Measurements from ENCODE around the gene BUB1.
A peak's percentile ranks its signal among the peaks of the same experiment; 100 is the strongest.

Gene BUB1

GRCh38 chr2:110679337-110679707 lies 1.5 kb upstream of the BUB1 start:
- H3K36me3 ChIP-seq (ENCODE audit: insufficient read depth, insufficient read length, low read length): peaks cover 17% of the 10 kb centered on the region
- no peak overlapping the region for H3K4me3 ChIP-seq (ENCODE audit: insufficient read length, low read depth)
- H3K4me1 ChIP-seq (ENCODE audit: insufficient read depth, insufficient read length): peaks cover 5% of the 10 kb centered on the region
- H3K9ac ChIP-seq (ENCODE audit: insufficient read length, low read depth): no peak overlapping the region
- no peak for DNase-seq (ENCODE audit: low read depth, low spot score)
- no peak for TF ChIP-seq YY1 (IDR thresholded peaks at IDR 0.05; ENCODE audit: insufficient read depth, insufficient read length)
- no peak for TF ChIP-seq ZNF274 (IDR thresholded peaks at IDR 0.05; ENCODE audit: low read depth, low read length)
- no peak for TF ChIP-seq SUZ12 (IDR thresholded peaks at IDR 0.05; ENCODE audit: extremely low read depth, insufficient read depth, insufficient read length)
- H3K9me3 ChIP-seq (ENCODE audit: insufficient read depth, low read length): peaks cover 13% of the 10 kb centered on the region; the same call in 1 of the 2 replicates
- H3K27me3 ChIP-seq (ENCODE audit: insufficient read depth, insufficient read length): no peaks in the 10 kb centered on the region

- Histone ChIP-seq H3K9ac (ENCODE audit: insufficient read length, low read depth) (peak overlapping the region; percentile 82), H3K27me3 (ENCODE audit: insufficient read depth, insufficient read length) (no peaks in the 10 kb centered on the region), H3K36me3 (ENCODE audit: insufficient read depth, insufficient read length, low read length) (peaks cover 23% of the 10 kb centered on the region), H3K9me3 (ENCODE audit: insufficient read depth, low read length) (peaks cover 9% of the 10 kb centered on the region; the same call in 1 of the 2 replicates), H3K4me3 (ENCODE audit: insufficient read length, low read depth) (peak overlapping the region; percentile 70), H3K4me1 (ENCODE audit: insufficient read depth, insufficient read length) (peaks cover 5% of the 10 kb centered on the region)
- no peak for DNase-seq (ENCODE audit: low read depth, low spot score)
- TF ChIP-seq SUZ12 (IDR thresholded peaks at IDR 0.05; ENCODE audit: extremely low read depth, insufficient read depth, insufficient read length) (no peak), YY1 (IDR thresholded peaks at IDR 0.05; ENCODE audit: insufficient read depth, insufficient read length) (no peak), ZNF274 (IDR thresholded peaks at IDR 0.05; ENCODE audit: low read depth, low read length) (no peak)
These were observed 834 bp upstream of the BUB1 start for GRCh38 chr2:110678457-110679336.

- Histone ChIP-seq H3K9ac (ENCODE audit: insufficient read length, low read depth) (peak overlapping the region; percentile 86), H3K4me3 (ENCODE audit: insufficient read length, low read depth) (peak overlapping the region; percentile 70)
These were observed 783 bp downstream of the BUB1 start for GRCh38 chr2:110677080-110677479.

GRCh38 chr2:110675679-110676078 lies 2.2 kb downstream of the BUB1 start:
- Histone ChIP-seq H3K4me1 (ENCODE audit: insufficient read depth, insufficient read length) (peaks cover 5% of the 10 kb centered on the region), H3K9ac (ENCODE audit: insufficient read length, low read depth) (no peak overlapping the region), H3K27me3 (ENCODE audit: insufficient read depth, insufficient read length) (no peaks in the 10 kb centered on the region), H3K36me3 (ENCODE audit: insufficient read depth, insufficient read length, low read length) (peaks cover 53% of the 10 kb centered on the region), H3K9me3 (ENCODE audit: insufficient read depth, low read length) (no peaks in the 10 kb centered on the region), H3K4me3 (ENCODE audit: insufficient read length, low read depth) (no peak overlapping the region)
- no peak for TF ChIP-seq YY1 (IDR thresholded peaks at IDR 0.05; ENCODE audit: insufficient read depth, insufficient read length)
- TF ChIP-seq ZNF274 (IDR thresholded peaks at IDR 0.05; ENCODE audit: low read depth, low read length): no peak
- TF ChIP-seq SUZ12 (IDR thresholded peaks at IDR 0.05; ENCODE audit: extremely low read depth, insufficient read depth, insufficient read length): no peak
- no peak for DNase-seq (ENCODE audit: low read depth, low spot score)

More at GRCh38 chr2:110677080-110677479, 783 bp downstream of the BUB1 start:
- TF ChIP-seq YY1 (IDR thresholded peaks at IDR 0.05; ENCODE audit: insufficient read depth, insufficient read length) (no peak), SUZ12 (IDR thresholded peaks at IDR 0.05; ENCODE audit: extremely low read depth, insufficient read depth, insufficient read length) (no peak), ZNF274 (IDR thresholded peaks at IDR 0.05; ENCODE audit: low read depth, low read length) (no peak)
- Histone ChIP-seq H3K36me3 (ENCODE audit: insufficient read depth, insufficient read length, low read length) (peaks cover 39% of the 10 kb centered on the region), H3K9me3 (ENCODE audit: insufficient read depth, low read length) (no peaks in the 10 kb centered on the region; the same call in 1 of the 2 replicates), H3K27me3 (ENCODE audit: insufficient read depth, insufficient read length) (no peaks in the 10 kb centered on the region), H3K4me1 (ENCODE audit: insufficient read depth, insufficient read length) (peaks cover 5% of the 10 kb centered on the region)
- DNase-seq (ENCODE audit: low read depth, low spot score): no peak

GRCh38 chr2:110674620-110675555 lies 3.0 kb downstream of the BUB1 start:
- Histone ChIP-seq H3K9ac (ENCODE audit: insufficient read length, low read depth) (peak overlapping the region; percentile 15), H3K27me3 (ENCODE audit: insufficient read depth, insufficient read length) (no peaks in the 10 kb centered on the region), H3K36me3 (ENCODE audit: insufficient read depth, insufficient read length, low read length) (peaks cover 61% of the 10 kb centered on the region), H3K9me3 (ENCODE audit: insufficient read depth, low read length) (no peaks in the 10 kb centered on the region), H3K4me3 (ENCODE audit: insufficient read length, low read depth) (no peak overlapping the region), H3K4me1 (ENCODE audit: insufficient read depth, insufficient read length) (peaks cover 5% of the 10 kb centered on the region)
- TF ChIP-seq SUZ12 (IDR thresholded peaks at IDR 0.05; ENCODE audit: extremely low read depth, insufficient read depth, insufficient read length): no peak
- no peak for TF ChIP-seq YY1 (IDR thresholded peaks at IDR 0.05; ENCODE audit: insufficient read depth, insufficient read length)
- no peak for TF ChIP-seq ZNF274 (IDR thresholded peaks at IDR 0.05; ENCODE audit: low read depth, low read length)
- DNase-seq (ENCODE audit: low read depth, low spot score): no peak

- Histone ChIP-seq H3K4me1 (ENCODE audit: insufficient read depth, insufficient read length) (peaks cover 5% of the 10 kb centered on the region), H3K27me3 (ENCODE audit: insufficient read depth, insufficient read length) (no peaks in the 10 kb centered on the region), H3K9me3 (ENCODE audit: insufficient read depth, low read length) (no peaks in the 10 kb centered on the region), H3K4me3 (ENCODE audit: insufficient read length, low read depth) (no peak overlapping the region), H3K9ac (ENCODE audit: insufficient read length, low read depth) (no peak overlapping the region), H3K36me3 (ENCODE audit: insufficient read depth, insufficient read length, low read length) (peaks cover 77% of the 10 kb centered on the region)
- no peak for DNase-seq (ENCODE audit: low read depth, low spot score)
- TF ChIP-seq YY1 (IDR thresholded peaks at IDR 0.05; ENCODE audit: insufficient read depth, insufficient read length) (no peak), SUZ12 (IDR thresholded peaks at IDR 0.05; ENCODE audit: extremely low read depth, insufficient read depth, insufficient read length) (no peak), ZNF274 (IDR thresholded peaks at IDR 0.05; ENCODE audit: low read depth, low read length) (no peak)
These were observed 4.7 kb downstream of the BUB1 start for GRCh38 chr2:110673201-110673600.

All from NT2/D1 (cell line).